IPS DF 6.9 (cell line): Measurements from ENCODE around the gene TUBG1.
"Not testable (repeated sequence)": the region's sequence is repeated elsewhere in the genome, so short reads cannot be mapped to it uniquely, and the experiment has no call there.

Source experiments
- DNase-seq: peaks from one replicate; pipeline ENCODE4 v3.0.0-alpha.2; 2013; ENCODE audit warnings: low read depth, low spot score
- H3K27ac ChIP-seq: one replicate; pipeline ENCODE4 v1.5.1; 2013; ENCODE audit warnings: low read length, control low read depth
- H3K27me3 ChIP-seq: 2 replicates; pipeline ENCODE4 v1.6.1; 2013; ENCODE audit warnings: mild to moderate bottlenecking, low read length; ENCODE audit not compliant: control insufficient read depth, insufficient read depth
- H3K36me3 ChIP-seq: 2 replicates; pipeline ENCODE4 v1.6.1; 2013; ENCODE audit warnings: low read length; ENCODE audit not compliant: control insufficient read depth, insufficient read depth
- H3K4me1 ChIP-seq: 2 replicates; pipeline ENCODE4 v1.6.1; 2013; ENCODE audit warnings: low read length; ENCODE audit not compliant: control insufficient read depth, insufficient read depth
- H3K4me3 ChIP-seq: 2 replicates; pipeline ENCODE4 v1.5.1; 2013; ENCODE audit warnings: mild to moderate bottlenecking, low read length
- H3K9me3 ChIP-seq: 2 replicates; pipeline ENCODE4 v1.6.1; 2013; ENCODE audit warnings: low read length, inconsistent platforms; ENCODE audit not compliant: control insufficient read depth, insufficient read depth
- WGBS: extraction: QIAGEN DNeasy Blood & Tissue Kit; methylation state at CpG from one replicate; pipeline ENCODE4 v1.1.7; 2013; ENCODE audit warnings: mixed read lengths, missing lambda C conversion rate; ENCODE audit not compliant: insufficient read length, insufficient coverage; 5-methylcytosine and 5-hydroxymethylcytosine counted together

TUBG1 gene

GRCh38 chr17:42653179-42654124 is 44.0 kb downstream of the TUBG1 start:
- peaks cover 2% of the 10 kb centered on the region; the same call in 1 of the 2 replicates for H3K4me1 ChIP-seq
- no peak overlapping the region for H3K27ac ChIP-seq
- WGBS = no CpG with 5 or more reads among the region's 42 CpGs
- no peaks in the 10 kb centered on the region for H3K27me3 ChIP-seq
- no peak for DNase-seq
- no peaks in the 10 kb centered on the region for H3K36me3 ChIP-seq
- H3K9me3 ChIP-seq = no peaks in the 10 kb centered on the region
- H3K4me3 ChIP-seq = peak overlapping the region; percentile 0; the same call in 1 of the 2 replicates

- no peak overlapping the region for H3K27ac ChIP-seq
- H3K36me3 ChIP-seq = no peaks in the 10 kb centered on the region
- no peaks in the 10 kb centered on the region for H3K9me3 ChIP-seq
- H3K27me3 ChIP-seq = no peaks in the 10 kb centered on the region
- H3K4me3 ChIP-seq = no peak overlapping the region
- DNase-seq = no peak
- H3K4me1 ChIP-seq = peaks cover 5% of the 10 kb centered on the region
- WGBS = no CpG with 5 or more reads among the region's 2 CpGs
These were observed 46.0 kb downstream of the TUBG1 start for GRCh38 chr17:42655528-42655927.

GRCh38 chr17:42657824-42658588 is 48.5 kb downstream of the TUBG1 start:
- no peaks in the 10 kb centered on the region for H3K36me3 ChIP-seq
- no peak overlapping the region for H3K27ac ChIP-seq
- H3K9me3 ChIP-seq = no peaks in the 10 kb centered on the region
- H3K4me3 ChIP-seq = no peak overlapping the region
- WGBS = no CpG with 5 or more reads among the region's 9 CpGs
- no peak for DNase-seq
- H3K27me3 ChIP-seq = no peaks in the 10 kb centered on the region
- H3K4me1 ChIP-seq = peaks cover 6% of the 10 kb centered on the region

GRCh38 chr17:42659079-42659931 is 49.8 kb downstream of the TUBG1 start, which contains the start of gene TUBG2:
Gene TUBG2, plus strand, starts transcription at chr17:42659284. Its CDS starts 220 bp downstream, at chr17:42659504.
- H3K36me3 ChIP-seq = no peaks in the 10 kb centered on the region
- WGBS = no CpG with 5 or more reads among the region's 59 CpGs
- no peaks in the 10 kb centered on the region for H3K9me3 ChIP-seq
- H3K4me1 ChIP-seq = peaks cover 3% of the 10 kb centered on the region; the same call in 1 of the 2 replicates
- peak; percentile 93 for DNase-seq
- no peaks in the 10 kb centered on the region for H3K27me3 ChIP-seq
- peak within 1 kb of the TSS; percentile 69; the same call in 1 of the 2 replicates for H3K4me3 ChIP-seq
- H3K27ac ChIP-seq = no peak within 1 kb of the TSS

- not testable (repeated sequence) for H3K27ac ChIP-seq, H3K4me1 ChIP-seq, H3K27me3 ChIP-seq, DNase-seq, H3K9me3 ChIP-seq, H3K36me3 ChIP-seq
- WGBS = no CpG with 5 or more reads among the region's 14 CpGs
- H3K4me3 ChIP-seq = peak overlapping the region; percentile 69; the same call in 1 of the 2 replicates
These were observed 50.4 kb downstream of the TUBG1 start for GRCh38 chr17:42659932-42660274.

GRCh38 chr17:42660692-42661345 is 51.3 kb downstream of the TUBG1 start:
- no CpG with 5 or more reads among the region's 7 CpGs for WGBS
- no peak for DNase-seq
- H3K4me3 ChIP-seq = no peak overlapping the region
- no peaks in the 10 kb centered on the region for H3K9me3 ChIP-seq
- H3K4me1 ChIP-seq = peaks cover 3% of the 10 kb centered on the region; the same call in 1 of the 2 replicates
- H3K36me3 ChIP-seq = no peaks in the 10 kb centered on the region
- H3K27me3 ChIP-seq = no peaks in the 10 kb centered on the region
- H3K27ac ChIP-seq = no peak overlapping the region
